ENCODE data around the gene ANGEL2. TPM values are rescaled to one million over a fixed set of nuclear protein-coding genes. Genes with fewer than 3 reads are reported as not detected.
A peak's percentile ranks its signal among the peaks of the same experiment; 100 is the strongest.

Gene ANGEL2
- polyA plus RNA-seq, 1 donor = 33.0 TPM

- DNase-seq = peak in 1 of 2 donors; percentile 11
- no peak overlapping the region for H3K27ac ChIP-seq (ENCODE audit: low read length)
- H3K9me3 ChIP-seq (ENCODE audit: control insufficient read depth, low read depth, low read length) = peaks cover 4% of the 10 kb centered on the region
- WGBS (ENCODE audit: insufficient coverage, low lambda C conversion rate) = no CpG with 5 or more reads among the region's 4 CpGs
- no peak overlapping the region for H3K4me3 ChIP-seq (ENCODE audit: low read length)
- H3K4me1 ChIP-seq (ENCODE audit: control insufficient read depth, insufficient read depth, low read length) = no peaks in the 10 kb centered on the region
- H3K27me3 ChIP-seq (ENCODE audit: control insufficient read depth, insufficient read depth, low read length) = no peaks in the 10 kb centered on the region
- H3K36me3 ChIP-seq (ENCODE audit: control insufficient read depth, insufficient read depth, low read length) = no peaks in the 10 kb centered on the region
Measured at GRCh38 chr1:212943393-212943710, 72.3 kb downstream of the ANGEL2 start.

GRCh38 chr1:212942679-212943392 is 72.8 kb downstream of the ANGEL2 start:
- no peaks in the 10 kb centered on the region for H3K36me3 ChIP-seq (ENCODE audit: control insufficient read depth, insufficient read depth, low read length)
- H3K4me1 ChIP-seq (ENCODE audit: control insufficient read depth, insufficient read depth, low read length) = no peaks in the 10 kb centered on the region
- no peak overlapping the region for H3K27ac ChIP-seq (ENCODE audit: low read length)
- peaks cover 4% of the 10 kb centered on the region for H3K9me3 ChIP-seq (ENCODE audit: control insufficient read depth, low read depth, low read length)
- DNase-seq = peak in 1 of 2 donors; percentile 34
- H3K4me3 ChIP-seq (ENCODE audit: low read length) = no peak overlapping the region
- WGBS (ENCODE audit: insufficient coverage, low lambda C conversion rate) = no CpG with 5 or more reads among the region's 6 CpGs
- H3K27me3 ChIP-seq (ENCODE audit: control insufficient read depth, insufficient read depth, low read length) = no peaks in the 10 kb centered on the region

Other genes with a start within 250 kb of the ANGEL2 start
- gene NSL1, start 224.1 kb downstream of the ANGEL2 start, polyA plus RNA-seq = 34.6 TPM
- gene TATDN3, start 224.0 kb downstream of the ANGEL2 start, polyA plus RNA-seq = 7.8 TPM
- gene SPATA45, start 168.2 kb downstream of the ANGEL2 start, polyA plus RNA-seq = 0.25 TPM
- 36.3 TPM for gene FLVCR1, start 157.6 kb downstream of the ANGEL2 start, polyA plus RNA-seq
- gene VASH2, start 65.3 kb downstream of the ANGEL2 start, polyA plus RNA-seq = 5.1 TPM
- gene RPS6KC1, start 35.4 kb upstream of the ANGEL2 start, polyA plus RNA-seq = 13.7 TPM

Data from large intestine (tissue), 3 donors.